K562 (cell line): ENCODE data around the gene PTP4A2. TPM values are rescaled to one million over a fixed set of nuclear protein-coding genes. Genes with fewer than 3 reads are reported as not detected.

Source experiments
- ATAC-seq: fragments of 200-7000 bp; cut with Tn5 transposase; 3 replicates; pipeline ENCODE4 v1.9.1; 2020; ENCODE audit warnings: moderate library complexity
- BruUV-seq: library from RNA; stranded (reverse); fragments of 400-500 nt; replicated peaks from 2 replicates; lab custom pipeline; 2021; lab: Mats Ljungman, UMichigan
- CTCF ChIA-PET: fragments of 300-600 bp; formaldehyde crosslinking; extraction: SDS; loops from one replicate; lab custom pipeline; 2021; ENCODE audit warnings: low intra/inter-chr PET ratio; lab: Yijun Ruan, JAX
- POLR2A ChIA-PET: fragments of 300-600, 350-650 bp; sonication (Branson Sonifier 250); formaldehyde crosslinking; extraction: SDS; loops from one replicate; lab custom pipeline; 2021; ENCODE audit warnings: antibody characterized with exemption, inconsistent platforms; lab: Yijun Ruan, JAX
- DNase-seq, 4 experiments: peaks; one replicate each; pipeline versions ENCODE4 v3.0.0 to v3.0.0-alpha.2; 2011 to 2018; ENCODE audit warnings: low spot score in 3 of 4, mixed read lengths in 3 of 4; ENCODE audit errors: extremely low read depth in 1 of 4
- FAIRE-seq: peaks from 2 replicates; lab custom pipeline; 2011; peaks lifted over from hg19 to GRCh38; lab: Jason Lieb, UNC
- H2AFZ ChIP-seq: 2 replicates; pipeline ENCODE4 v1.6.0; 2011; ENCODE audit warnings: low read depth, low read length, control low read depth, inconsistent platforms
- H3K27ac ChIP-seq: fragments of 200-600 bp; 3 replicates; pipeline ENCODE4 v1.8.0; 2011; ENCODE audit warnings: low read depth, mild to moderate bottlenecking, control low read depth, inconsistent platforms, low read length, moderate library complexity, mixed read lengths; ENCODE audit errors: extremely low read depth
- H3K27me3 ChIP-seq, 2 experiments: fragments of 300-600 bp in 1 of 2; 2 replicates in 1 of 2; 3 replicates in 1 of 2; pipeline versions ENCODE4 v1.6.0 to v1.8.0; 2011; ENCODE audit warnings: inconsistent platforms in 2 of 2, low read length in 2 of 2, mild to moderate bottlenecking in 1 of 2, mixed read lengths in 1 of 2, moderate library complexity in 1 of 2; ENCODE audit not compliant: control insufficient read depth in 2 of 2, insufficient read depth in 2 of 2
- H3K36me3 ChIP-seq: fragments of 300-600 bp; 3 replicates; pipeline ENCODE4 v1.8.0; 2011; ENCODE audit warnings: mild to moderate bottlenecking, low read length, inconsistent platforms; ENCODE audit not compliant: control insufficient read depth, insufficient read depth
- H3K4me1 ChIP-seq, 2 experiments: fragments of 200-600 bp in 1 of 2; replicated peaks in 1 of 2; 2 replicates in 1 of 2; 3 replicates in 1 of 2; pipeline versions ENCODE4 v1.5.1 to v1.8.0; 2011; ENCODE audit warnings: inconsistent platforms in 2 of 2, low read length in 2 of 2, mild to moderate bottlenecking in 1 of 2, mixed read lengths in 1 of 2, moderate library complexity in 1 of 2; ENCODE audit not compliant: control insufficient read depth in 2 of 2, insufficient read depth in 2 of 2
- H3K4me2 ChIP-seq: 2 replicates; pipeline ENCODE4 v1.6.1; 2011; ENCODE audit warnings: low read length, control low read depth, inconsistent platforms, mixed read lengths; ENCODE audit not compliant: insufficient read depth
- H3K4me3 ChIP-seq: fragments of 200-600 bp; sonication (generic), shearing (Covaris generic); 2 replicates; pipeline ENCODE4 v1.5.1; 2016; ENCODE audit warnings: control low read depth, inconsistent platforms
- H3K79me2 ChIP-seq: fragments of 200-600 bp; 3 replicates; pipeline ENCODE4 v1.8.0; 2011; ENCODE audit warnings: low read length, inconsistent platforms; ENCODE audit not compliant: control insufficient read depth, insufficient read depth
- H3K9ac ChIP-seq, 2 experiments: 2 replicates each; pipeline versions ENCODE4 v1.6.0 to v1.6.1; 2011; ENCODE audit warnings: low read depth in 2 of 2, low read length in 2 of 2, control low read depth in 1 of 2, inconsistent platforms in 1 of 2, mild to moderate bottlenecking in 1 of 2, mixed read lengths in 1 of 2; ENCODE audit not compliant: insufficient read depth in 1 of 2
- H3K9me1 ChIP-seq: one replicate; pipeline ENCODE4 v1.6.0; 2011; ENCODE audit warnings: inconsistent platforms, mild to moderate bottlenecking, low read length, moderate library complexity; ENCODE audit not compliant: control insufficient read depth, insufficient read depth
- H3K9me3 ChIP-seq: replicated peaks from 2 replicates; pipeline ENCODE4 v1.5.1; 2011; ENCODE audit warnings: low read depth, low read length, inconsistent platforms; ENCODE audit not compliant: control insufficient read depth, insufficient read depth
- H4K20me1 ChIP-seq: replicated peaks from 2 replicates; pipeline ENCODE4 v1.6.1; 2011; ENCODE audit warnings: low read length, inconsistent platforms, mixed read lengths; ENCODE audit not compliant: control insufficient read depth, insufficient read depth
- CEBPB ChIP-seq: fragments of 450-650 bp; IDR thresholded peaks from 2 replicates; pipeline ENCODE4 v1.6.1; 2016; ENCODE audit warnings: missing genetic modification characterization, missing compliant biosample characterization
- GATAD2B ChIP-seq: fragments of 450-650 bp; IDR thresholded peaks from 2 replicates; pipeline ENCODE4 v1.6.1; 2017; ENCODE audit warnings: mild to moderate bottlenecking, borderline replicate concordance
- HLTF ChIP-seq: fragments of 450-650 bp; IDR thresholded peaks from 2 replicates; pipeline ENCODE4 v1.6.1; 2016
- JUN ChIP-seq, 2 experiments: sonication (generic) in 1 of 2; formaldehyde crosslinking in 1 of 2; IDR thresholded peaks; 2 replicates each; pipeline versions ENCODE4 v1.6.1 to v1.8.0; 2012 to 2022; ENCODE audit warnings: borderline replicate concordance in 2 of 2, mild to moderate bottlenecking in 2 of 2, improper control_type of control experiment in 1 of 2, low read depth in 1 of 2, low read length in 1 of 2, missing genetic modification reagents in 1 of 2
- MAFK ChIP-seq: IDR thresholded peaks from 2 replicates; pipeline ENCODE4 v1.6.1; 2011; ENCODE audit warnings: low read length, improper control_type of control experiment
- MYBL2 ChIP-seq, 2 experiments: fragments of 450-650 bp in 1 of 2; sonication (generic) in 1 of 2; formaldehyde crosslinking in 1 of 2; IDR thresholded peaks; 2 replicates each; pipeline versions ENCODE4 v1.6.1 to v1.8.1; 2017 to 2022; ENCODE audit warnings: borderline replicate concordance in 1 of 2, inconsistent platforms in 1 of 2, low read depth in 1 of 2, mild to moderate bottlenecking in 1 of 2, missing genetic modification reagents in 1 of 2, moderate library complexity in 1 of 2
- NCOR1 ChIP-seq: fragments of 450-650 bp; IDR thresholded peaks from 2 replicates; pipeline ENCODE4 v1.6.1; 2016; ENCODE audit warnings: mild to moderate bottlenecking, moderate library complexity
- POLR3G ChIP-seq: IDR thresholded peaks from 2 replicates; pipeline ENCODE4 v1.6.1; 2011; ENCODE audit not compliant: insufficient read length, insufficient replicate concordance; ENCODE audit errors: extremely low read depth
- RFX7 ChIP-seq: fragments of 250-450 bp; sonication (Bioruptor Pico); IDR thresholded peaks from 2 replicates; pipeline ENCODE4 v1.5.1; 2021; ENCODE audit warnings: mild to moderate bottlenecking
- SMARCA5 ChIP-seq: fragments of 450-650 bp; IDR thresholded peaks from 2 replicates; pipeline ENCODE4 v1.6.1; 2016
- YY1 ChIP-seq, 3 experiments: IDR thresholded peaks; 2 replicates each; pipeline ENCODE4 v1.6.1; 2011; ENCODE audit warnings: low read length in 2 of 3, mild to moderate bottlenecking in 2 of 3, moderate library complexity in 2 of 3, borderline replicate concordance in 1 of 3, control low read depth in 1 of 3, low read depth in 1 of 3; ENCODE audit not compliant: insufficient read depth in 3 of 3, insufficient replicate concordance in 2 of 3, control insufficient read depth in 1 of 3, insufficient read length in 1 of 3; ENCODE audit errors: extremely low read depth in 1 of 3
- ZC3H11A ChIP-seq: IDR thresholded peaks from 2 replicates; pipeline ENCODE4 v1.6.1; 2012; ENCODE audit warnings: low read depth, low read length, improper control_type of control experiment
- ZNF444 ChIP-seq: fragments of 250-450 bp; sonication (Bioruptor Pico); IDR thresholded peaks from 2 replicates; pipeline ENCODE4 v1.4.0; 2020; ENCODE audit warnings: mild to moderate bottlenecking, moderate library complexity
- WGBS: fragments of 100-300 bp; shearing (Covaris generic); methylation state at CpG from one replicate; pipeline ENCODE4 v1.1.6; 2016; ENCODE audit warnings: low coverage, mixed read lengths; ENCODE audit not compliant: insufficient coverage; ENCODE audit errors: missing lambda C conversion rate; 5-methylcytosine and 5-hydroxymethylcytosine counted together
- in situ Hi-C: fragments of 300-500 bp; cut with MboI; formaldehyde crosslinking; loops from 4 replicates; pipeline ENCODE4 v1.15.0; 2018; ENCODE audit warnings: inconsistent platforms, mixed read lengths
- intact Hi-C: fragments of 100-400 bp; cut with micrococcal nuclease; formaldehyde crosslinking; loops from 2 replicates; pipeline ENCODE4 v1.14.2; 2022
- polyA plus RNA-seq, 8 experiments: library from polyadenylated mRNA; depleted of rRNA in 4 of 8; stranded (reverse) in 5 of 8; unstranded in 3 of 8; fragments of >200 nt; fragmentation: Nextera tagmentation in 2 of 8; fragmentation: Illumina TruSeq in 1 of 8; extraction: Ambion mirVana in 2 of 8; extraction: Trizol in 1 of 8; gene quantifications; 2 replicates each; pipeline versions ENCODE4 v1.2.1 to v1.2.3, GENCODE V29; 2011 to 2014; ENCODE audit warnings: inconsistent platforms in 1 of 8, missing spikeins in 1 of 8
- total RNA-seq, 7 experiments: library from RNA; depleted of rRNA in 6 of 7; stranded (reverse); fragments of >200 nt in 6 of 7; fragmentation: Illumina TruSeq in 2 of 7; extraction: Trizol in 2 of 7; gene quantifications; 2 replicates each; pipeline versions ENCODE4 v1.2.1 to v1.2.3, GENCODE V29; 2011 to 2021; ENCODE audit warnings: low replicate concordance in 1 of 7
- TF ChIP-seq, protein P1 (sequence below): sonication (generic); formaldehyde crosslinking; IDR thresholded peaks from 2 replicates; pipeline ENCODE4 v1.8.0; 2022; ENCODE audit warnings: mild to moderate bottlenecking, missing genetic modification reagents
- TF ChIP-seq, protein P2 (sequence below), 3 experiments: IDR thresholded peaks in 2 of 3; conservative IDR thresholded peaks in 1 of 3; 2 replicates each; pipeline ENCODE4 v1.5.1; 2011 to 2012; ENCODE audit warnings: low read length in 3 of 3, mild to moderate bottlenecking in 3 of 3, control low read depth in 2 of 3, improper control_type of control experiment in 1 of 3, inconsistent platforms in 1 of 3, low read depth in 1 of 3, mixed read lengths in 1 of 3, moderate library complexity in 1 of 3; ENCODE audit not compliant: insufficient read depth in 2 of 3
- TF ChIP-seq, protein P3 (sequence below): sonication (generic); formaldehyde crosslinking; IDR thresholded peaks from 2 replicates; pipeline ENCODE4 v1.8.0; 2022; ENCODE audit warnings: missing genetic modification reagents, mild to moderate bottlenecking, borderline replicate concordance

PTP4A2 gene
- total and polyA plus RNA-seq, 9 of the 15 experiments (the other 6 are each of a cell fraction or from before 2014, with no cell fraction given), result 197 to 870 (median 480) TPM

DNA sequence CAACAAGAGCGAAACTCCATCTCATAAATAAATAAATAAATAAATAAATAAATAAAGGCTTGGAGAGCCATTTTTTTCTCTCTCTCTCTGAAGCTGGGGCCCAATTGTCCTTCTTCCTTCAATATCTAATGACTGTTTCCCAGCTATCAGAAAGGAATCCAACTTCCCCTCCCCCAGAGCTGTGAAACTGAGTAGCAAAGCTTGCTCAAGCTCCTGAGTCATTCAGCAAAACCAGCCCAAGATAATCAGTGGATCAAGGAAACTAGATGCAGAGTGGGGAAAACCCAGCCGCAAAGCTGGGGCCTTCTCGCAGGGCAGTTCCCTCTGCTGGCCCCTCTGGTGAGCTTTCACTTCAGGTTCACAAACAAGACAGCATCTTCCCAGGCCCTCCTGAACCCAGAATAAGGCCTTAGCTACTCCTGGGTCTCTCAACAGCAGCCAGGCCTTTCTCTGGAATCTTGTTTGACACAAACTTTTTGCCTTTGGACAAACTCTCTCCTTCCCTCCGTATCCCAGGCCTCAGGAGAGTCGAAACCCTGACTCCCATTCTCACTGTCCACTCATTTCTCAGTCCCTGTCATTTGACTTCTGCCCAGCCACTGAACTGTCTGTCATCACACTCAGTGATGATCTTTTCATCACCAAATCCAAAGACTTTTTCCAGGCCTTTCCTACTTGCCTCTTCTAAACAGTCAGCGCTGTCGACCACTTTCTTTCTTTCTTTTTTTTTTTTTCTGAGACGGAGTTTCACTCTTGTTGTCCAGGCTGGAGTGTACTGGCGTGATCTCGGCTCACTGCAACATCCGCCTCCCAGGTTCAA is 18.0 kb upstream of the PTP4A2 start:
- H3K4me3 ChIP-seq, result no peak overlapping the region
- intact Hi-C loops, result loop anchor here (1.0 to 10.0 kb wide), 3 partner anchors 12 to 311 kb away; partner anchors contain the start of gene PEF1
- BruUV-seq, result TSS peak; percentile 74
- TF ChIP-seq ZNF444 (CRISPR knock-in tag) (no peak), CEBPB (tag) (peak; percentile 97), NCOR1 (peak; percentile 74), JUN (IDR thresholded peaks at IDR 0.05; ENCODE audit: borderline replicate concordance, low read depth, low read length) (peak; percentile 91), JUN (CRISPR knock-in tag; IDR thresholded peaks at IDR 0.05; ENCODE audit: borderline replicate concordance) (peak; percentile 71; the same call in 1 of the 2 replicates), MAFK (peak; percentile 88), GATAD2B (peak; percentile 90; the same call in 1 of the 2 replicates), MYBL2 (IDR thresholded peaks at IDR 0.05; ENCODE audit: low read depth) (no peak), MYBL2 (CRISPR knock-in tag; IDR thresholded peaks at IDR 0.05; ENCODE audit: borderline replicate concordance) (no peak), HLTF (no peak), ZC3H11A (no peak), YY1 (IDR thresholded peaks at IDR 0.05; ENCODE audit: borderline replicate concordance in 1 of 3, control insufficient read depth in 1 of 3, extremely low read depth in 1 of 3, insufficient read depth in 3 of 3, insufficient read length in 1 of 3, insufficient replicate concordance in 2 of 3, low read depth in 1 of 3, low read length in 2 of 3) (peak in 1 of 3 experiments; percentile 41), SMARCA5 (0 out of 2 replicates have a peak, but pooled peaks have one; percentile 65), POLR3G (no peak), RFX7 (CRISPR knock-in tag) (peak; percentile 63; the same call in 1 of the 2 replicates)
- TF ChIP-seq, protein P1, sequence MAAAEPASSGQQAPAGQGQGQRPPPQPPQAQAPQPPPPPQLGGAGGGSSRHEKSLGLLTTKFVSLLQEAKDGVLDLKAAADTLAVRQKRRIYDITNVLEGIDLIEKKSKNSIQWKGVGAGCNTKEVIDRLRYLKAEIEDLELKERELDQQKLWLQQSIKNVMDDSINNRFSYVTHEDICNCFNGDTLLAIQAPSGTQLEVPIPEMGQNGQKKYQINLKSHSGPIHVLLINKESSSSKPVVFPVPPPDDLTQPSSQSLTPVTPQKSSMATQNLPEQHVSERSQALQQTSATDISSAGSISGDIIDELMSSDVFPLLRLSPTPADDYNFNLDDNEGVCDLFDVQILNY (CRISPR knock-in tag), result no peak
- TF ChIP-seq, protein P2, sequence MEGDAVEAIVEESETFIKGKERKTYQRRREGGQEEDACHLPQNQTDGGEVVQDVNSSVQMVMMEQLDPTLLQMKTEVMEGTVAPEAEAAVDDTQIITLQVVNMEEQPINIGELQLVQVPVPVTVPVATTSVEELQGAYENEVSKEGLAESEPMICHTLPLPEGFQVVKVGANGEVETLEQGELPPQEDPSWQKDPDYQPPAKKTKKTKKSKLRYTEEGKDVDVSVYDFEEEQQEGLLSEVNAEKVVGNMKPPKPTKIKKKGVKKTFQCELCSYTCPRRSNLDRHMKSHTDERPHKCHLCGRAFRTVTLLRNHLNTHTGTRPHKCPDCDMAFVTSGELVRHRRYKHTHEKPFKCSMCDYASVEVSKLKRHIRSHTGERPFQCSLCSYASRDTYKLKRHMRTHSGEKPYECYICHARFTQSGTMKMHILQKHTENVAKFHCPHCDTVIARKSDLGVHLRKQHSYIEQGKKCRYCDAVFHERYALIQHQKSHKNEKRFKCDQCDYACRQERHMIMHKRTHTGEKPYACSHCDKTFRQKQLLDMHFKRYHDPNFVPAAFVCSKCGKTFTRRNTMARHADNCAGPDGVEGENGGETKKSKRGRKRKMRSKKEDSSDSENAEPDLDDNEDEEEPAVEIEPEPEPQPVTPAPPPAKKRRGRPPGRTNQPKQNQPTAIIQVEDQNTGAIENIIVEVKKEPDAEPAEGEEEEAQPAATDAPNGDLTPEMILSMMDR (IDR thresholded peaks at IDR 0.05 in 2 of 3, conservative IDR thresholded peaks at IDR 0.05 in 1 of 3; ENCODE audit: insufficient read depth in 2 of 3, low read depth in 1 of 3, low read length in 3 of 3), result peak; percentile 69 to 72 (median 70)
- TF ChIP-seq, protein P3, sequence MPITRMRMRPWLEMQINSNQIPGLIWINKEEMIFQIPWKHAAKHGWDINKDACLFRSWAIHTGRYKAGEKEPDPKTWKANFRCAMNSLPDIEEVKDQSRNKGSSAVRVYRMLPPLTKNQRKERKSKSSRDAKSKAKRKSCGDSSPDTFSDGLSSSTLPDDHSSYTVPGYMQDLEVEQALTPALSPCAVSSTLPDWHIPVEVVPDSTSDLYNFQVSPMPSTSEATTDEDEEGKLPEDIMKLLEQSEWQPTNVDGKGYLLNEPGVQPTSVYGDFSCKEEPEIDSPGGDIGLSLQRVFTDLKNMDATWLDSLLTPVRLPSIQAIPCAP (CRISPR knock-in tag), result no peak

More for the DNA sequence above, 18.0 kb upstream of the PTP4A2 start:
- ChIA-PET POLR2A (interaction anchor here (0.6 to 5.7 kb wide), 13 partner anchors 8 to 298 kb away, joined by 3 to 132 read pairs (median 6); partner anchors contain the start of gene PTP4A2), CTCF (interaction anchor here (0.6 kb wide), 2 partner anchors 130 to 157 kb away, joined by 3 to 4 read pairs; no protein-coding TSS in a partner anchor)
- peak; percentile 89 for ATAC-seq
- Histone ChIP-seq H3K36me3 (no peaks in the 10 kb centered on the region), H3K4me2 (peak overlapping the region; percentile 74), H3K79me2 (peaks cover 7% of the 10 kb centered on the region; the same call in 2 of the 3 replicates), H2AFZ (peak overlapping the region; percentile 73), H3K27me3 (no peaks in the 10 kb centered on the region), H4K20me1 (no peaks in the 10 kb centered on the region), H3K4me1 (peaks cover 47 to 48% of the 10 kb centered on the region in 2 experiments), H3K9ac (peak overlapping the region; percentile 70 to 75), H3K9me1 (no peaks in the 10 kb centered on the region), H3K9me3 (no peaks in the 10 kb centered on the region), H3K27ac (peak overlapping the region; percentile 88)
- 31% methylated on average over 11 of the region's 11 CpGs for WGBS
- in situ Hi-C loops, result no loop called here
- peak; percentile 95 for FAIRE-seq
- peak; percentile 79 to 97 (median 86) for DNase-seq
